Brain microvascular endothelial cell (primary cell): ENCODE results near the gene TNS1.

Experiments
- DNase-seq: peaks from one replicate; pipeline ENCODE4 v3.0.0-alpha.2; 2020
- H3K27ac ChIP-seq: fragments of 250-450 bp; sonication (Bioruptor Pico); 2 replicates; pipeline ENCODE4 v1.5.1; 2020; ENCODE audit warnings: mild to moderate bottlenecking, moderate library complexity
- H3K27me3 ChIP-seq: fragments of 250-450 bp; sonication (Bioruptor Pico); replicated peaks from 2 replicates; pipeline ENCODE4 v1.5.1; 2020; ENCODE audit warnings: mild to moderate bottlenecking
- H3K36me3 ChIP-seq: fragments of 250-450 bp; sonication (Bioruptor Pico); replicated peaks from 2 replicates; pipeline ENCODE4 v1.5.1; 2020; ENCODE audit warnings: mild to moderate bottlenecking
- H3K4me3 ChIP-seq: 2 replicates; pipeline ENCODE4 v1.5.1; 2011; ENCODE audit warnings: low read depth, mild to moderate bottlenecking, control low read depth, low read length, moderate library complexity
- in situ Hi-C: cut with HindIII; loops from 2 replicates; pipeline ENCODE4 v1.10.0; 2017; ENCODE audit warnings: low sequenced_read_pairs, low pct_ligation_motif_present
- TF ChIP-seq, protein P1 (sequence below): IDR thresholded peaks from 2 replicates; pipeline ENCODE4 v1.5.1; 2011; ENCODE audit warnings: low read depth, mild to moderate bottlenecking, moderate library complexity, low read length, control low read depth, inconsistent platforms; ENCODE audit errors: missing control alignments

Gene TNS1

DNA sequence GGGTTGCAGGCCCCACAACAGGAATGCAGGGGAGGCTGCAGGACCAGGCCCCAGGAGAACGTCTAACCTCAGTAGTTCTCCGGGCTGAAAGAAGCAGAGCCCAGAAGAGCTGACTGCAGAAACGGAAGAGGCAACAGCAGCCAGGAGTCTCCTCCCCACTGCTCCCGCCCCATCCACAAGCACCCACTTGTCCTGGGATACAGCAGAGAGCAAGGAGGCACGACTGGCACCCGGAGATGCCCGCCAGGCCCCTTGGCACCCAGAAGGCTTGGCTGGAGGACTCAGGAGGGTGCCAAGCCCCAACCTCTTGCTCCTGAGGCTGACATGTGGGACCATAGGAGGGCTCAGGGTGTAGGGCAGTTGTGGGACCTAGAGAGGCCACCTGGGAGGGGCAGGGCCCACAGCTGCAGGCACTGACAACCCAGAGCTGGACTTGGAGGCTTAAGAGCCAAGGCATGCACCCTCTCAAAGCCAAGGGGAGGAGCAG, 29.0 kb upstream of the TNS1 start:
- Histone ChIP-seq H3K27ac (no peak overlapping the region), H3K27me3 (peaks cover 16% of the 10 kb centered on the region), H3K36me3 (no peaks in the 10 kb centered on the region), H3K4me3 (no peak overlapping the region)
- TF ChIP-seq, protein P1, sequence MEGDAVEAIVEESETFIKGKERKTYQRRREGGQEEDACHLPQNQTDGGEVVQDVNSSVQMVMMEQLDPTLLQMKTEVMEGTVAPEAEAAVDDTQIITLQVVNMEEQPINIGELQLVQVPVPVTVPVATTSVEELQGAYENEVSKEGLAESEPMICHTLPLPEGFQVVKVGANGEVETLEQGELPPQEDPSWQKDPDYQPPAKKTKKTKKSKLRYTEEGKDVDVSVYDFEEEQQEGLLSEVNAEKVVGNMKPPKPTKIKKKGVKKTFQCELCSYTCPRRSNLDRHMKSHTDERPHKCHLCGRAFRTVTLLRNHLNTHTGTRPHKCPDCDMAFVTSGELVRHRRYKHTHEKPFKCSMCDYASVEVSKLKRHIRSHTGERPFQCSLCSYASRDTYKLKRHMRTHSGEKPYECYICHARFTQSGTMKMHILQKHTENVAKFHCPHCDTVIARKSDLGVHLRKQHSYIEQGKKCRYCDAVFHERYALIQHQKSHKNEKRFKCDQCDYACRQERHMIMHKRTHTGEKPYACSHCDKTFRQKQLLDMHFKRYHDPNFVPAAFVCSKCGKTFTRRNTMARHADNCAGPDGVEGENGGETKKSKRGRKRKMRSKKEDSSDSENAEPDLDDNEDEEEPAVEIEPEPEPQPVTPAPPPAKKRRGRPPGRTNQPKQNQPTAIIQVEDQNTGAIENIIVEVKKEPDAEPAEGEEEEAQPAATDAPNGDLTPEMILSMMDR: no peak
- in situ Hi-C loops: no loop called here
- DNase-seq: no peak

GRCh38 chr2:218031261-218031660, 28.5 kb upstream of the TNS1 start:
- no peak overlapping the region for H3K4me3 ChIP-seq
- TF ChIP-seq, protein P1: no peak
- DNase-seq: no peak
- no peaks in the 10 kb centered on the region for H3K36me3 ChIP-seq
- in situ Hi-C loops: no loop called here
- no peak overlapping the region for H3K27ac ChIP-seq
- peaks cover 16% of the 10 kb centered on the region for H3K27me3 ChIP-seq

DNA sequence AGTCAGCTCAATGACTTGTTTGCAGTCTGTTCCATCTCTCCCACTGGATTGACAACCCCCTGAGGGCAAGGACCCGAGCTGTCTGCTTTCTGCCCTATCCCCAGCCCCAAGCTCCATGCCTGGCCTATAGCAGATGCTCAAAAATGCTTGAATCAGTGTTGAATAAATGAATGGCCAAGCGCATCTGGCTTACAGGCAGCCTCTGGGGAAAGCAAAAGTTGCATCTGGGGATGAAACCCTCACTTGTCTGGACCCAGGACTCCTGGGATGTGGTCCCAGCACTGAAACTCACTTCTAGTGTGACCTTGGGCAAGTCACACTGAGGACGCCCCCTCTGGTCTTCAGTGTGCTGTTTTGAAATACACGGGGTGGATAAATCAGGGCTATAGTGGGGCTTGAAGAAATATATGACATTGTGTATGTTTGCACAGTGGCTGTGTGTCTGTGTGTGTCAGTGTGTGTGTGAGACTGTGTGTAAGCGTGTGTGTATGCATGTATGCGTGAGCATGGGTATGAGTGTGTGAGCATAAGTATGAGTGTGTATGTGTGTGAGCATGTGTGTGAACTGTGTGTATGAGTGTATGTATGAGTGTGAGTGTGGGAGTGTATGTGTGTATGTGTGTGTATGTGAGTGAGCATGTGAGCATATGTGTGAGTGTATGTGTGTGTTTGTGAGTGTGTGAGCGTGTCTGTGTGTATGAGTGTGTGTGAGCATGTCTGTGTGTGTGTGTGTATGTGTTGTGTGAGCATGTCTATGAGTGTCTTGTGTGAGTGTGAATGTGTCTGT, 27.8 kb upstream of the TNS1 start:
- Histone ChIP-seq H3K4me3 (no peak overlapping the region), H3K36me3 (no peaks in the 10 kb centered on the region), H3K27ac (no peak overlapping the region), H3K27me3 (peaks cover 16% of the 10 kb centered on the region)
- TF ChIP-seq, protein P1: no peak
- no peak for DNase-seq
- in situ Hi-C loops: no loop called here

DNA sequence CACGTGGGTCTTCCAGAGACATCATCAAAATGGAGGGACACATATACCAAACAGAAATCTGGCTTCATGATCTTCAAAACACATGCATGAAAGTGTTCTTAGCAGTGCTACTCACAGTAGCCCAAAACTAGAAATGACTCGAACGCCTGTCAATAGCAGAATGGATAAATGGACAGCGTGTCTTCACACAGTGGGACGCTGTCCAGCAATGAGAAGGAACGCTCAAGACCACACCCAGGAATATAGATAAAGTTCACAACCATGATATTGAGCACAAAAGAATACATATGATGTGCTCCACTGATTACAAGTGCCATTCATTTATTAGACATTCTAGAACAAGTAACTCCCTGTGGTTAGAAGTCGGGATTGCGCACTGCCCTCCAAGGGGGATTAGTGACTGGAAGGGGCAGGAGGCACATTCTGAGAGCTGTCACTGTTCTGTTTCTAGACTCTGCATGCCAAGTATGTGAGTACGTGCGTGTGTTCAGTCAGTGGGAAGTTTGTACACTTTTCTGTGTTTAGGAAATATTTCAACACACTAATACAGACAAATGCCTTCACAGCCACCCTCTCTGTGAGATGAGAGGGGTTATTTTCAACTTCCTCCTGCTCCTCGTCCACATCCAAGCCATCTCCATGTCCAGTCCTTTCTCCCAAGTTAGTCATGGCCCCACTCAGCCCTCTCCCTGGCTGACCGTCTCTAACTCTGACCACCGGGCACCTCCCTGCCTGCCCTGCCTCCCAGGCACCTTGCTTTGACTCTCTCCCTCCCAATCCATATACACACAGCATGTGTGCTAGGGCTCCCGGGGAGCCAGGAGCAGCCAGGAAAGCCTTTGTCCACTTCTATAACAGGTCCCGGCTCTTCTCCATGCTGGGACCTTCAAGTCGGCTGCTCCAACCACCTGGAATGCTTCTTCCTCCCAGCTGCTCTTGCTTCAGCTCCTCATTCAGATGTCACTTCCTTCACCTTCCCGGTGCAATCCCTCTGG, 26.9 kb upstream of the TNS1 start:
- TF ChIP-seq, protein P1: no peak
- Histone ChIP-seq H3K27me3 (peaks cover 16% of the 10 kb centered on the region), H3K4me3 (no peak overlapping the region), H3K36me3 (no peaks in the 10 kb centered on the region), H3K27ac (no peak overlapping the region)
- in situ Hi-C loops: no loop called here
- DNase-seq: no peak

DNA sequence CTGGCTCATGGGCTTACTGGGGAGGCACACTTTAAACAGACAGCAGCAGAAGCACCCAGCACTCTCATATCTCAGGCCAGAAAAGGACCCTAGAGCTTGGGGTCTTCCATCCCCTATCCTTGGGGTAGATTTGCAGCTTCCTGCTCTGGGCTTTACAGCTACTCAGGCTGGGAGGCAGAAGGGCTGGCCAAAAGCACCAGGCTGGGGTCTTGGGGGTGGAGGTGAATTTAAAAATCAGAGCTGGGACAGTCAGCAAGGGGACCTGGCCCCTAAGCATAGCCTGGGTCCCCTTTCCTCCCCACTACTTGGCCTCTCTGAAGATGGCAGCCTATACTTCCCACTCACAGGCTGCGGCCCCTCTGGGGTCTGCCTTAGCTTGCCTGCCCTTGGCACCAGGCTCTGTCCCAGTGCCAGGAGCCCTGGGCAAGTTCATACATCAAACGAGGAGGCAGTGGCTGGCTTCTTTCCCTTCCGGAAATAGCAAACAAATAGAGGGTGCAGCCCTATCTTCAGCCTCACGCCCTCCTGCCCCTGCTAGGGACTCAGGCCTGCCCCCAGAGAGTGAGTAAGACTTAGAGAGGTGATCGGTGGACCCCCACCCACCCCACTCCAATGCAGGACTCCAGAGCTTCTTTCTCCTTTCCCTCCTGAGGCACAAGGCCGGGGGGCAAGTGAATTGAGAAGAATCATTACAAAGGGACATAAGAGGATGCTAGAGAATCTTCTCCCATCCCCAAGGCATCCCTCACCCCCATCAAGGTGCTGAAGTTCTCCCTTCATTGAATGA, 26.0 kb upstream of the TNS1 start:
- Histone ChIP-seq H3K36me3 (no peaks in the 10 kb centered on the region), H3K4me3 (no peak overlapping the region), H3K27ac (no peak overlapping the region), H3K27me3 (peaks cover 7% of the 10 kb centered on the region)
- TF ChIP-seq, protein P1: no peak
- DNase-seq: no peak
- in situ Hi-C loops: no loop called here
